ENCODE measurements around the gene POLDIP3. TPM values are rescaled to one million over a fixed set of nuclear protein-coding genes. Genes with fewer than 3 reads are reported as not detected.

The POLDIP3 gene
- 100 to 1,000 TPM in 1 of 2 donors, 10 to 100 TPM in 1; 81.9 to 102 TPM for total RNA-seq
- polyA plus RNA-seq (2013, experiment 1 of 2): 88.4 TPM
- 78.7 TPM for polyA plus RNA-seq (2013, experiment 2 of 2)
- long read RNA-seq, experiment 1, transcript POLDIP3-201 (9 exons, 3,441 nt): major isoform, 11 of 42 reads
- long read RNA-seq, experiment 1, partial matches to known transcripts: 6 of 42 reads
- long read RNA-seq, experiment 1, other reads (novel, unspliced or antisense): 22 of 42 reads
- long read RNA-seq, experiment 2, transcript POLDIP3-201 (9 exons, 3,441 nt): major isoform, 131 of 260 reads
- long read RNA-seq, experiment 2, transcript POLDIP3-203 (8 exons, 3,323 nt): minor isoform, 68 of 260 reads
- long read RNA-seq, experiment 2, partial matches to known transcripts: 19 of 260 reads
- long read RNA-seq, experiment 2, other reads (novel, unspliced or antisense): 41 of 260 reads
- long read RNA-seq, experiment 3, transcript POLDIP3-201 (9 exons, 3,441 nt): major isoform, 777 of 993 reads
- long read RNA-seq, experiment 3, transcript POLDIP3-203 (8 exons, 3,323 nt): minor isoform, 106 of 993 reads
- long read RNA-seq, experiment 3, partial matches to known transcripts: 17 of 993 reads
- long read RNA-seq, experiment 3, other reads (novel, unspliced or antisense): 92 of 993 reads
- long read RNA-seq, experiment 4, transcript POLDIP3-201 (9 exons, 3,441 nt): major isoform, 8 of 24 reads
- long read RNA-seq, experiment 4, partial matches to known transcripts: 1 of 24 reads
- long read RNA-seq, experiment 4, other reads (novel, unspliced or antisense): 12 of 24 reads

DNA sequence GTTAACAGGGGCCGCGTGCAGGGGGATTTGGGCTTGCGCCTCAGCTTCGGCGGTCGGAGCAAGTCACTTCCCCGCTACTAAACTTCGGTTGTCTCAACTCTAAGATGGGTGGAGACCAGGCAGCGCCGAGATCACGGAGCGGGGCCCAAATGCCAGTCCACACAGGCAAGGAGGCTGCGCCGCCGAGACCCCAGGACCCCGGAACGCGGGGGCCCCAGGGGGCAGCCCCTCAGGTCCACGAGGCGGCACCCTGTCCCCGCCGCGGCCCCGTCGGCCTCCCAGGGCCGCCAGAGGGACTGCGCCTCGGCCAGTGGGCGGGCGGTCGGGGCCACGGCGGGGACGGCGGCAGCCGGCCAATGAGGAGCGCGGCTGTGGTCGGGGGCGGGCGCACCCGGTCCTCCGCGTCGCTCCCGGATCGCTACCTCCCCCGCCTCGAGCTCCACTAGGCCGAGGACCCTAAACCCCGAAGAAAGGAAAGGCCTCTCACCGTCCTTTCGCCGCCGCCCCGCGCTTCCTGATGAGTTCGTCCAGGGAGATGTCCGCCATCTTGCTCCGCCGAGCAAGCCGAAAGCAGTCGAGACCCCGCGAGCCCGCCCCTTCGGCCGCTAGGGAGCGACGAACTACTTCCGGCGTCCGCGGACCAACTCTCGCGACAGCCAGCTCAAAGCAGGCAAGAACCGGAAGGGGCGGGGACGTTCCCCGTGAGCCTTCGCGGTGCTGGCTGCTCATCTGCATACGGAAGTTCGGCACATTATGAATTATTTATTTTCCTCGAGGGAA is at the start of gene POLDIP3:
Gene POLDIP3 (minus strand): TSS at position 572 of the 780 bp plus-strand sequence. CDS start 26 bp downstream, at position 546.
- peak within 1 kb of the TSS; percentile 89 for H3K4me3 ChIP-seq (ENCODE audit: low read length)
- peak; percentile 30 for TF ChIP-seq CTCF (conservative IDR thresholded peaks at IDR 0.05)
- Mint-ChIP-seq H3K4me3 (peak within 1 kb of the TSS; percentile 84), H3K4me1 (peaks cover 31% of the 10 kb centered on the region), H3K9me3 (no peaks in the 10 kb centered on the region), H3K27ac (peak within 1 kb of the TSS; percentile 100), H3K27me3 (ENCODE audit: insufficient read depth) (no peaks in the 10 kb centered on the region), H3K36me3 (ENCODE audit: low read depth) (peaks cover 34% of the 10 kb centered on the region)
- 0% methylated on average over 31 to 85 of the region's 85 CpGs for WGBS, 2 experiments (ENCODE audit: insufficient coverage in 1 of 2, insufficient read length in 1 of 2)
- no peaks in the 10 kb centered on the region for H3K27me3 ChIP-seq (ENCODE audit: control insufficient read depth, insufficient read depth, low read length, poor library complexity, severe bottlenecking)
- peaks cover 5% of the 10 kb centered on the region for H3K4me1 ChIP-seq (ENCODE audit: control insufficient read depth, insufficient read depth, low read length)
- H3K9ac ChIP-seq (ENCODE audit: extremely low read depth, low read length, poor library complexity, severe bottlenecking): peak within 1 kb of the TSS; percentile 94
- no peaks in the 10 kb centered on the region for H3K9me3 ChIP-seq (ENCODE audit: control insufficient read depth, low read length)
- DNase-seq: peak; percentile 99
- peaks cover 31% of the 10 kb centered on the region for H3K36me3 ChIP-seq (ENCODE audit: control insufficient read depth, insufficient read depth, low read length)
- peak within 1 kb of the TSS; percentile 100 for H3K27ac ChIP-seq (ENCODE audit: low read depth, low read length)

- Mint-ChIP-seq H3K9me3 (no peaks in the 10 kb centered on the region), H3K27ac (no peak overlapping the region), H3K4me3 (peak overlapping the region; percentile 40), H3K4me1 (no peaks in the 10 kb centered on the region), H3K27me3 (ENCODE audit: insufficient read depth) (peaks cover 24% of the 10 kb centered on the region), H3K36me3 (ENCODE audit: low read depth) (no peaks in the 10 kb centered on the region)
- Histone ChIP-seq H3K36me3 (ENCODE audit: control insufficient read depth, insufficient read depth, low read length) (no peaks in the 10 kb centered on the region), H3K4me1 (ENCODE audit: control insufficient read depth, insufficient read depth, low read length) (no peaks in the 10 kb centered on the region), H3K27me3 (ENCODE audit: control insufficient read depth, insufficient read depth, low read length, poor library complexity, severe bottlenecking) (peaks cover 20% of the 10 kb centered on the region), H3K9ac (ENCODE audit: extremely low read depth, low read length, poor library complexity, severe bottlenecking) (no peak overlapping the region), H3K27ac (ENCODE audit: low read depth, low read length) (no peak overlapping the region), H3K4me3 (ENCODE audit: low read length) (peak overlapping the region; percentile 70), H3K9me3 (ENCODE audit: control insufficient read depth, low read length) (no peaks in the 10 kb centered on the region)
- DNase-seq: peak; percentile 96
- WGBS, 2 experiments (ENCODE audit: insufficient coverage in 1 of 2, insufficient read length in 1 of 2): 6 to 12% methylated on average over 14 to 68 of the region's 68 CpGs
- peak; percentile 92 for TF ChIP-seq CTCF (conservative IDR thresholded peaks at IDR 0.05)
Measured at GRCh38 chr22:42661985-42662831, 47.5 kb upstream of the POLDIP3 start.
